ENCODE results near the gene NPLOC4.

The NPLOC4 gene

DNA sequence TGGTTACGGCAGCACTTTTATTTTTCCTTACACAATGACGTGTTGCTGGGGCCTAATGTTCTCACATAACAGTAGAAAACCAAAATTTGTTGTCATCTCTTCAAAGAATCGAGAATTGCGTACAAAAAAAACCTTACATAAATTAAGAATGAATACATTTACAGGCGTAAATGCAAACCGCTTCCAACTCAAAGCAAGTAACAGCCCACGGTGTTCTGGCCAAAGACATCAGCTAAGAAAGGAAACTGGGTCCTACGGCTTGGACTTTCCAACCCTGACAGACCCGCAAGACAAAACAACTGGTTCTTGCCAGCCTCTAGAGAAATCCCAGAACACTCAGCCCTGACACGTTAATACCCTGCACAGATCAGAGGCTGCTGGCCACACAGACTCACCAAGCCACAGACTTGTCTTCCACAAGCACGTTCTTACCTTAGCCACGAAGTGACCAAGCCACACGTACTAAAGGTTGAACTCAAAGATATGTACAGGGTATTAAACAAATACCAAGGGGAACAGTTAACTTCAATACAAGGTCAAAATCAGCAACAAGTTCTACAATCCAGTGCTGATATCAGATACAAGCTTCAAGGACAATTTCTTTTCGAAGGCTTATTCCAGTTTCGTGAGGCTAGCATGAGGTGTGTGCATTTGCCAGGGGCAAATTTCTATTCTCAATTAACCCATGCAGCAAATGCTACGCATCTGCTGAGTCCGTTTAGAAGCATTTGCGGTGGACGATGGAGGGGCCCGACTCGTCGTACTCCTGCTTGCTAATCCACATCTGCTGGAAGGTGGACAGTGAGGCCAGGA is 126.7 kb downstream of the NPLOC4 start:
- peak overlapping the region; percentile 97 for H3K4me3 Mint-ChIP-seq
- H3K27me3 Mint-ChIP-seq: no peaks in the 10 kb centered on the region
- peaks cover 25% of the 10 kb centered on the region for H3K4me1 Mint-ChIP-seq (ENCODE audit: low read depth)
- H3K27ac Mint-ChIP-seq: peak overlapping the region; percentile 96
- H3K36me3 Mint-ChIP-seq (ENCODE audit: low read depth): peaks cover 39% of the 10 kb centered on the region
- H3K9me3 Mint-ChIP-seq: no peaks in the 10 kb centered on the region

DNA sequence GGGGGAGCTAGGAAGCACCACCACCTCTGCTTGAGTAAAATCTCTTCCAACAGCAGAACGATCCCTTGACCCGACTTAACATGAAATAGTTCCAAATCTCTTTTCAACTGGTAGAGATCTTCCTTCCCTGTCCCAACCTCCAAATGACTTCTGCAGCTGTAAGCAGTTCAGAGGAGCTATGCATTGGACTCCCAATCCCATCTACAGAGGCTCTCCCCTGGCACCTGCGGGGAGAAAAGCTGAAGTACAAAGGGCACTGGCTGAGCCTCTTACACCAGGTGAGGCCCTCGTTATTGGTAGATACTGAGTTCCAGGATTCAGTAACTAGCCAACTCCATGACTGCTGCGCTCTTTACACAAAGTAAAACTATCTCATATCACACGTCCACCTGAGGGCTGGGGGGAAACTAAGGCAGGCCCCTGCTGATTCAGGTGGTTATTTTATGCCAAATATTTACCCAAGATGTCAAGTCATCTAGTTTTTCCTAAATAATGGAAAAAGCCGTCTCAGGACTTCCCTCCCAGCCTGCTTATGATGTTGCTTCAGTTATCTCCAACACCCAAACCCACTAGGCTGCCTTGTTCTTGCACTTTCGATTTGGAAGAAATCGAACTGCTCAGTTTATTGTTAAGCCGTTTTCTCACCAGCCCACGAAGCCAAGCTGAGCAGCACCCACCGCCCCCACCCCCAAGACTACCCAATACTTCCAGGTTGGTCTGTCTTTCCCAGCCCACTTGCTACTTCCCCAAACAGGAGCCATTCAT is 127.5 kb downstream of the NPLOC4 start:
- H3K27ac Mint-ChIP-seq: peak overlapping the region; percentile 96
- H3K4me1 Mint-ChIP-seq (ENCODE audit: low read depth): peaks cover 25% of the 10 kb centered on the region
- no peaks in the 10 kb centered on the region for H3K9me3 Mint-ChIP-seq
- H3K36me3 Mint-ChIP-seq (ENCODE audit: low read depth): peaks cover 39% of the 10 kb centered on the region
- peak overlapping the region; percentile 97 for H3K4me3 Mint-ChIP-seq
- no peaks in the 10 kb centered on the region for H3K27me3 Mint-ChIP-seq

DNA sequence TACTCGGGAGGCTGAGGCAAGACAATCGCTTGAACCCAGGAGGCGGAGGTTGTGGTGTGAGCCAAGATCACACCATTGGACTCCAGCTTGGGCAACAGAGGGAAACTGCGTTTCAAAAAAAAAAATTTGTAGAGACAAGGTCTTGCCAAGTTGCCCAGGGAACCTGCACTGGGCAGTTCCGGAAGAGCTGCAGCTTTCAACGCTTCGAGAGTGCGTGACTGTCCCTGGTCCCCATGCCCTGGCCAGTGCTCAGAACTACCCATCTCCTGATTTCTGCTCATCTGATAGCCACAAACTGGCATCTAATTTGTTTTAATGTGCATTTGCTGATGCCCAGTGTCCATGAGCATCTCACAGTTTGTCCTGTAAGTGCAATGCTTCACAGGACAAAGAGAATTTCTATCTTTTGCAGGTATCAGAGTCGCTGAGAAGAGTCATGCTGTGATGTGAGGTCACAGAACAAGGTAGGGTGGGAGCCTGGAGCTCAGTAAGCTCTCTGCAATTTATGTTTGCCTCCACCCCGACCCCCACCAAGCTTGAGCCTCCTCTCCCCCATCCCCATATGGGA is 128.2 kb downstream of the NPLOC4 start:
- H3K27me3 Mint-ChIP-seq: no peaks in the 10 kb centered on the region
- peaks cover 39% of the 10 kb centered on the region for H3K36me3 Mint-ChIP-seq (ENCODE audit: low read depth)
- H3K27ac Mint-ChIP-seq: peak overlapping the region; percentile 96
- H3K4me1 Mint-ChIP-seq (ENCODE audit: low read depth): peaks cover 25% of the 10 kb centered on the region
- H3K9me3 Mint-ChIP-seq: no peaks in the 10 kb centered on the region
- H3K4me3 Mint-ChIP-seq: peak overlapping the region; percentile 97
